Kidney (tissue), 14 donors: ENCODE results near the gene INSM2. TPM values are rescaled to one million over a fixed set of nuclear protein-coding genes. Genes with fewer than 3 reads are reported as not detected.
A peak's percentile ranks its signal among the peaks of the same experiment; 100 is the strongest.

ENCODE experiments used
- DNase-seq, 5 donors: peaks; one replicate each; pipeline ENCODE4 v3.0.0-alpha.2; 2013 to 2020
- FAIRE-seq: peaks from 2 replicates; lab custom pipeline; 2012; peaks lifted over from hg19 to GRCh38; lab: Jason Lieb, UNC
- H3K27ac ChIP-seq, 2 donors: one replicate each; pipeline ENCODE4 v1.7.0; 2013; ENCODE audit warnings: low read depth in 2 of 2, low read length in 2 of 2, inconsistent platforms in 1 of 2
- H3K27me3 ChIP-seq: one replicate; pipeline ENCODE4 v1.7.1; 2013; ENCODE audit warnings: low read length, inconsistent platforms; ENCODE audit not compliant: control insufficient read depth, insufficient read depth
- H3K36me3 ChIP-seq, 3 donors: one replicate each; pipeline versions ENCODE4 v1.7.0 to v1.7.1; 2013; ENCODE audit warnings: low read length in 3 of 3, control low read depth in 1 of 3, inconsistent platforms in 1 of 3; ENCODE audit not compliant: insufficient read depth in 3 of 3, control insufficient read depth in 2 of 3
- H3K4me1 ChIP-seq, 3 donors: one replicate each; pipeline versions ENCODE4 v1.7.0 to v1.7.1; 2013; ENCODE audit warnings: low read length in 3 of 3, inconsistent platforms in 1 of 3, low read depth in 1 of 3; ENCODE audit not compliant: control insufficient read depth in 2 of 3, insufficient read depth in 2 of 3
- H3K4me3 ChIP-seq, 3 donors: one replicate each; pipeline versions ENCODE4 v1.7.0 to v1.8.1; 2013; ENCODE audit warnings: low read length in 3 of 3, control low read depth in 1 of 3, inconsistent platforms in 1 of 3
- H3K9ac ChIP-seq, 3 donors: one replicate each; pipeline versions ENCODE4 v1.7.0 to v1.7.1; 2013; ENCODE audit warnings: low read length in 3 of 3, control low read depth in 1 of 3, inconsistent platforms in 1 of 3
- H3K9me3 ChIP-seq, 3 donors: one replicate each; pipeline versions ENCODE4 v1.7.0 to v1.7.1; 2013; ENCODE audit warnings: low read length in 3 of 3, control low read depth in 1 of 3, inconsistent platforms in 1 of 3; ENCODE audit not compliant: control insufficient read depth in 2 of 3, insufficient read depth in 1 of 3
- intact Hi-C: fragments of 100-400 bp; cut with DNase I; formaldehyde crosslinking; loops from one replicate; pipeline ENCODE4 v1.11.1; 2022
- polyA plus RNA-seq: library from polyadenylated mRNA; stranded (reverse); fragments of 350-450 nt; fragmentation: Illumina TruSeq; extraction: RNeasy Lipid Tissue Mini Kit (QIAGEN cat#74804); gene quantifications from one replicate; pipeline ENCODE4 v1.2.3, GENCODE V29; 2014; ENCODE audit warnings: low read depth, low replicate concordance; ENCODE audit not compliant: insufficient read depth
- total RNA-seq: library from RNA; stranded (reverse); fragmentation: NEBNext Ultra II Directional; extraction: Animal tissue kit (Norgen Biotek cat#: 25700); gene quantifications from one replicate; pipeline ENCODE4 v1.2.1, GENCODE V29; 2021
- TF ChIP-seq, protein P1 (sequence below): IDR thresholded peaks from 3 replicates; pipeline ENCODE4 v1.5.1; 2012; ENCODE audit warnings: mild to moderate bottlenecking, moderate library complexity, borderline replicate concordance; ENCODE audit not compliant: insufficient read depth; ENCODE audit errors: extremely low read depth
- donor health status: control.
- donor health status: control.
- donor health status: control.
- donor health status: control.
- donor health status: control.
- donor health status: DM: yes; HTN: yes; CAD: no.
- donor health status: Normal renal cell carcinoma (clear cell type).

Gene INSM2
- total and polyA plus RNA-seq, 2 donors from 2014 or later = not detected

DNA sequence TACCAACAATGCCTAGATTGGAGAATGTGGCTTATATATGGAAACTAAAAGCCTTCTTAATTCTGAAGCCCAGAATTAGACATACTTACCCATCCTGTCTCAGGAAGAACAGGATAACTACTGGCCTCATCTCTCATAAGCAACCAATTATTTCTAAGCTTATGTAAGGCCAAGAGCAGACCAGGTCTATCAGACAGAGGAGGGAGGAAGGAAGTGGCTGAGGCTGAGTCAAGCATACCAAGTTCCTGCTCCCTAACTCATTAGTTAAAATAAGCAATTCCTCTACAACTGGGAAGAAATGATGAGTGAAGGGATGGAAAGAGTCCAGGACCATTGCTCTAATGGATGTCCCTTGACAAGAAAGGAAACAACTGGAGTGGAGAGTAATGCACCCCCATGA lies 27.0 kb upstream of the INSM2 start:
- H3K27me3 ChIP-seq = no peaks in the 10 kb centered on the region
- H3K36me3 ChIP-seq = no peaks in the 10 kb centered on the region
- H3K4me1 ChIP-seq = no peaks in the 10 kb centered on the region
- no peaks in the 10 kb centered on the region for H3K9me3 ChIP-seq
- TF ChIP-seq, protein P1, sequence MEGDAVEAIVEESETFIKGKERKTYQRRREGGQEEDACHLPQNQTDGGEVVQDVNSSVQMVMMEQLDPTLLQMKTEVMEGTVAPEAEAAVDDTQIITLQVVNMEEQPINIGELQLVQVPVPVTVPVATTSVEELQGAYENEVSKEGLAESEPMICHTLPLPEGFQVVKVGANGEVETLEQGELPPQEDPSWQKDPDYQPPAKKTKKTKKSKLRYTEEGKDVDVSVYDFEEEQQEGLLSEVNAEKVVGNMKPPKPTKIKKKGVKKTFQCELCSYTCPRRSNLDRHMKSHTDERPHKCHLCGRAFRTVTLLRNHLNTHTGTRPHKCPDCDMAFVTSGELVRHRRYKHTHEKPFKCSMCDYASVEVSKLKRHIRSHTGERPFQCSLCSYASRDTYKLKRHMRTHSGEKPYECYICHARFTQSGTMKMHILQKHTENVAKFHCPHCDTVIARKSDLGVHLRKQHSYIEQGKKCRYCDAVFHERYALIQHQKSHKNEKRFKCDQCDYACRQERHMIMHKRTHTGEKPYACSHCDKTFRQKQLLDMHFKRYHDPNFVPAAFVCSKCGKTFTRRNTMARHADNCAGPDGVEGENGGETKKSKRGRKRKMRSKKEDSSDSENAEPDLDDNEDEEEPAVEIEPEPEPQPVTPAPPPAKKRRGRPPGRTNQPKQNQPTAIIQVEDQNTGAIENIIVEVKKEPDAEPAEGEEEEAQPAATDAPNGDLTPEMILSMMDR = no peak
- intact Hi-C loops = no loop called here
- no peak overlapping the region for H3K9ac ChIP-seq
- DNase-seq = no peak
- FAIRE-seq = no peak
- H3K27ac ChIP-seq = no peak overlapping the region
- no peak overlapping the region for H3K4me3 ChIP-seq

DNA sequence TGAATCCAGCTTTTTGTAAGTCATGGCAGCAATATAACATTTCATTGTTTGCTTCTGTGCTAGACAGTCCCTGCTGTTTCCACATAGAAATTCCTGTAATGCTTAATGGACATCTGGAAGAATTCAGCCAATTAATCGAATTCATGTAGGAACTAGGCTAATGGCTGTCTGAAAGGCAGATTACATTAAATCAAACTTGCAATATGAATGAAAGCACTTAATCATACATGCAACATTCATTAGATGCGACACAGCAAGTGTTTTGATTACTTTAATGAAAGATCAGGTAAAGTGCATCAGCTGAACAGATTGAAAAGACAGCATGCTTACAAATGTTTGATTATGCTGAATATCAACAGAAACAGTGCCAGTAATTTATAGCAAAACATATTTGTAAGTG lies 24.1 kb upstream of the INSM2 start:
- intact Hi-C loops = no loop called here
- no peaks in the 10 kb centered on the region for H3K36me3 ChIP-seq
- no peaks in the 10 kb centered on the region for H3K9me3 ChIP-seq
- no peak for DNase-seq
- no peak overlapping the region for H3K4me3 ChIP-seq
- H3K27ac ChIP-seq = no peak overlapping the region
- no peak overlapping the region for H3K9ac ChIP-seq
- FAIRE-seq = no peak
- no peaks in the 10 kb centered on the region for H3K27me3 ChIP-seq
- TF ChIP-seq, protein P1 = no peak
- no peaks in the 10 kb centered on the region for H3K4me1 ChIP-seq

DNA sequence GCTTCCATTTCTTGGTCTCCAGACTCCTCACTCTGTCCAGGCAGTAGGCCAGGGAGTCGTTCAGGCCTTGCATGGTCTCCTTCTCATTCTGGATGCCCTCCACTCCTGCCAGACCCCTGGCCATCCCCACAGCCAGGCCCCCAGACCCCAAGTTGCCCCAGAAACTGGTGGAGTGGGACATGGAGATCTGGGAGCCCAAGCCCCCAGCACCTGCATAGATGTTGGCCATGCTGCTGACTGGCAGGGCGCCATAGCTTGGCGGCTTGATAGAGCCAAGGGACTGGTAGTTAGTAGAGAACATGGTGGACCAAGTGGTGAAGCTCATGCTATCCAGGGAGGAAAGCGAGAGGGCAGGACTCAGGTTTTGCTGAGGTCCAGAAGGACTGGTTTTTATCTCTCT lies 21.2 kb upstream of the INSM2 start:
- Histone ChIP-seq H3K27ac (no peak overlapping the region), H3K27me3 (no peaks in the 10 kb centered on the region), H3K9ac (no peak overlapping the region), H3K4me3 (no peak overlapping the region), H3K9me3 (no peaks in the 10 kb centered on the region), H3K4me1 (no peaks in the 10 kb centered on the region), H3K36me3 (no peaks in the 10 kb centered on the region)
- FAIRE-seq (no peak), DNase-seq (peak in 1 of 5 donors; percentile 49)
- TF ChIP-seq, protein P1 = no peak
- intact Hi-C loops = no loop called here

DNA sequence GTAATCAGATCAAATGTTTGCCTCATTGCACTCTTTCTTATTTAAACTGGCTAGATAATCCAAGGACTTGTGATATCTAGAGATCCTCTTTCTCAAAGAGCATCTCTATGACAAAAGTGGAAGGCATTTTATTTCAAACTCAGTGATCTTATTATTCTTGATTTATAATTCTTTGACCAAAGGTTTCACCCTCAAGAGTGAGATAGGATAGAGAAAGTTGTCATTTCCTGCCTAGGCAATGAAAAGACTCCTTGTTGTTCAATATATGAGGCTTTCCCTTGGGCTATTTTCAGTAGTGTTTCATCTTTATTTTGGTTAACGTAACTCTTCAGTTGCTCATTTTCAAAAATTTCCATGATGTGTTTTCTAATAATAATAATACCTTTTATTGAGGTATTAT lies 18.0 kb upstream of the INSM2 start:
- DNase-seq (no peak), FAIRE-seq (no peak)
- TF ChIP-seq, protein P1 = no peak
- H3K4me1 ChIP-seq = no peaks in the 10 kb centered on the region
- H3K36me3 ChIP-seq = no peaks in the 10 kb centered on the region
- H3K9ac ChIP-seq = no peak overlapping the region
- intact Hi-C loops = no loop called here
- no peaks in the 10 kb centered on the region for H3K9me3 ChIP-seq
- H3K4me3 ChIP-seq = no peak overlapping the region
- no peaks in the 10 kb centered on the region for H3K27me3 ChIP-seq
- no peak overlapping the region for H3K27ac ChIP-seq
